GM18858 (cell line): Measurements from ENCODE around the gene RAC3.

Experiments
- ATAC-seq: cut with Tn5 transposase; IDR thresholded peaks from one replicate; pipeline ENCODE4 v1.9.1; 2021; ENCODE audit not compliant: unreplicated experiment

RAC3 gene

GRCh38 chr17:82031303-82031884 lies at the start of gene RAC3:
Gene RAC3, plus strand, starts transcription at chr17:82031678. Its CDS starts 84 bp downstream, at chr17:82031762.
- ATAC-seq = no peak

DNA sequence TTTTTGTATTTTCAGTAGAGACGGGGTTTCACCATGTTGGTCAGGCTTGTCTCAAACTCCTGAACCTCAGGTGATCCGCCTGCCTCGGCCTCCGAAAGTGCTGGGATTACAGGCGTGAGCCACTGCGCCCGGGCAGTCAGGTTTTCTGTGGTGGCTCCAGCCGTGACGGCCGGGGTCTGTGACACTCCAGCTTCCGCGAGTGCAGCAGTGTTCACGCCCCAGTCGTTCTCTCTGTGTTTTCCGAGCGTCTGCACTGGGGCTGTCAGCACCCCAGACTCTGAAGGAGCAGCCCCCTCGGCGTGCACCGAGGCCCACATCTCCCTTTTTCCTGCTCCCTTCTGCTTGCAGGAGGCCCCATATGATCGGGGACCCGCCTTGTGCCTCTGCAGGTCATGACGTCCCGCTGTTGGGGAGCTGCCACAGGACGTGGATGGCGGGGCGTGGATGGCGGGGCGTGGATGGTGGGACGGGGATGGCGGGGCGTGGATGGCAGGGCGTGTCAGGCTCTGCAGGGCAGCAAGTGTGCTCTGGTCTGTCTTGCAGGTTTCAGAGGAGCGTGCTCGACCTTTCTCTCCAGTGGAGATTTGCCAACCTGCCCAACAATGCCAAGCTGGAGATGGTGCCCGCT lies 48.4 kb upstream of the RAC3 start:
- ATAC-seq = no peak

GRCh38 chr17:81983639-81984373 lies 47.7 kb upstream of the RAC3 start:
- no peak for ATAC-seq

GRCh38 chr17:81984773-81985410 lies 46.6 kb upstream of the RAC3 start:
- ATAC-seq = no peak

DNA sequence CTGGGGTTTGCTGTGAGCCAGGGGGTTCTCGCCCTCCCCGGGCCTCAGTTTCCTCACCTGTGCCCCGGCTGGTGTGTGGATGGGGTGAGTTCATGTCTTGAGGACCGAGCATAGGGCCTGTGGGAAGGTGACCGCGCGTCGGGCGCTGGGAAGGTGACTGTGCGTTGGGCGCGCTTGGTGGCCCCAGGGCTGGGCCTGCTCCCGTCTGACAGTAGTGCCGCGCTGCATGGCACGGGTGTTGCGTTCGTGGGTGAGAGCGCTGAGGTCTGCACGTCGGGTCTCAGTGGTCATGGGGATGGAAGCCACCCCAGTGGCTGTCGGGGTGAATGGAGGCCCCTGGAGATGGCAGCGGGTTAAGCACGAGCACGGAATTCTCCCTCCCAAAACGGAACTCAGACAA lies 44.9 kb upstream of the RAC3 start:
- no peak for ATAC-seq

DNA sequence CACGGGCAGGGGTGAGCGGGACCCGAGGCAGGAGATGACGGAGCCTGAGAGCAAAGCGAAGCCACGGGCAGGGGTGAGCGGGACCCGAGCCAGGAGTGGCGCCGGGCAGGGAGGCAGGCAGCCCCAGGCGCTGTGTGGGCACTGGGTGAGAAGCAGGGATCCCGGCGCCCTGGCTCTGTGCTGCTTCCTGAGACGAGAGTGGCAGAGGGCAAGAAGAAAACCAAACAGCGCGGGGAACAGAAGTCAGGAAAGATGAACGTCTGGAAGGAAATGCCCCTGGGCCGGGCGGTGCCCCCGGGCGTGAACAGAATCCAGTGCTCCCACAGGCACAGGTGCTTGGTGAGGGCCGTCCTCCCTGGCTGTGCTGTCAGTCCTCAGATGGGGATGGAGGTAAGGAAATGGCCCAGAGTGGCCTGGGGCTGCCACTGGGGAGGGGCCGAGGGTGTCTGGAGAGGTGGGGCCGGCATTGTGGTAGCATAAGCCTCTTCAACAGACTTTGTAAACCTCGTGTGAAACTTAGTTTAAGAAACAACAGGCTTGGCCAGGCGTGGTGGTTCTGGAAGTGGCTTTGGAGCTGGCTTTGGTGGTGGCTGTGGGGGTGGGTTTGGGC lies 44.2 kb upstream of the RAC3 start:
- no peak for ATAC-seq

DNA sequence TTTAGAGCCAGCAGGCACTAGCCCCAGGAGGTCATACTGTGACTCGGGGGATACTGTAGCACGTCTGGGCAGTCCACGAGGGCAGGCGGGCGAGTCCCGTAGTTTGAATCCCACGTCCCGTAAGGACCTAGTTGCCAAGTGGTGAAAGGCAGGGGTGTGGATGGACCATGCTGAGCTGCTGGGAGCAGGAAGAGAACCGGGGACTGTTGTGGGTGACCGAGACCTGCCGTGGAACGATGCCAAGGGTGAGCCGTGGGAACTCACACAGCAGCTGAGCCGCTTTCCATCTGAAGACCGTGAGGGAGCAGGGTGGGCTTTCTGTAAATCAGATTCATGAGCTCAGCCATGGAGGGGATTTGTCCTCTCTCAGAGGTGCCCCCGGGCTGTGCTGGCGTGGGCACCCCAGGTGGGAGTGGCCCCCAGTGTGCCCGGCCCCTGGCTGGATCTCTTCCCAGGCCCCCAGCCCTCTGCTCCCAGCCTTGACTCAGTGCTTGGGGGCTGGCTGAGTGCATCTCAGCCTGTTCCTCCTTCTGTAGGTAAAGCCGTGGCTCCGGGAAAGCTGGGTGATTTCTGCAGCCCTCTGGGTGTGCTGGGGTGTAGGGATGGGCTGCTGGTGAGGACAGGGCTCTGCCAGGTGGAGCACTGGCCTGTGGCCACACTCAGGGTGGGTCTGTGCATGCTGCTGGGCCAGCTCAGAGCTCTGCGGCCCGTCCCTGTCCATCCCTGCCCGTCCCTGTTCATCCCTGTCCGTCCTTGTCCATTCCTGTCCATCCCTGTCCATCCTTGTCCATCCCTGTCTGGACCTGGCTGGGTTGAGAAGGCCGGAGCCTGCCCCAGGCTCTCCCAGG lies 40.4 kb upstream of the RAC3 start:
- no peak for ATAC-seq

GRCh38 chr17:81991684-81992305 lies 39.7 kb upstream of the RAC3 start:
- no peak for ATAC-seq

- ATAC-seq = no peak
Measured at GRCh38 chr17:81992306-81993102, 39.0 kb upstream of the RAC3 start.

- ATAC-seq = no peak
Measured at GRCh38 chr17:81993729-81994592, 37.5 kb upstream of the RAC3 start.

DNA sequence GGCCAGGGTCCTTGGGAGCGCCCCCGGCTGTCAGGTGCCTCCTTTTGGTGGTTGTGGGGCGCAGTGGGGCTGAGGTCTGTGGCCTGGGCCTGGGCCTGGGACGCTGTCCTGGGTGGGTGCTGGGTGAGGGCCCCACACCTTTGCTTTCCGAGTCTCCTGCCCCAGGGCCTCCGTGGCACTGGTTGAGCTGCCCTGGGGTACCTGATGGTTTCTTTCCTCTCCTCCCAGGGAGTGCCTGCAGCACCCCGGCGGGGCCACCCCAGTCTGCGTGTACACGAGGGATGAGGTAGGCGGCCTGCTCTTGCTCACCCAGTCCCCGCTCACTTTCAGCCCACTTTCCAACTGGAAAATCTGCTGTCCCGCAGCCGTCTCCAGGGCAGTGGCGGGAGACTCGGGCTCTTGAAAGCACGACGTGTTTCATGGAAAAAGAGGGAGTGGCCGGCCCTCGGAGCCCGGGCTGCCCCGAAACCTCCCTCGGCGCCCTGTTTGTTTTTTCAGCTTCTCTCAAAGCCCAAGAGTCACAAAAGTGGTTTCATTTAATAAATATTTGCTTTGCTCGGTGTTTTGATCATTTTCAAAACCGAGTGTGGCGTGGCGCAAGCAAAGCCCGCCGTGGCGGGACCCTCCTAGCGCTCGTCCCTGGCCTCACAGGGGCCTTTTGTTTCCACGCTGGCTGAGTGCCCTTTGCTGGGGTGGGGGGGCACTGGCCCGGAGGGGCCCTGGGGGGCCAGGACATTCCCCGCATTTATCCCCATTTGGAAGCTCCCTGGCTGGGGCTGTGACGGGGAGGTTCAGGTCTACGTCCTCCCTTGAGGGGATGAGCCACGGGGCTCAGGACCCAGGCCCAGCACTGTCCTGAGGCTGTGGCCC lies 36.6 kb upstream of the RAC3 start:
- ATAC-seq = no peak

DNA sequence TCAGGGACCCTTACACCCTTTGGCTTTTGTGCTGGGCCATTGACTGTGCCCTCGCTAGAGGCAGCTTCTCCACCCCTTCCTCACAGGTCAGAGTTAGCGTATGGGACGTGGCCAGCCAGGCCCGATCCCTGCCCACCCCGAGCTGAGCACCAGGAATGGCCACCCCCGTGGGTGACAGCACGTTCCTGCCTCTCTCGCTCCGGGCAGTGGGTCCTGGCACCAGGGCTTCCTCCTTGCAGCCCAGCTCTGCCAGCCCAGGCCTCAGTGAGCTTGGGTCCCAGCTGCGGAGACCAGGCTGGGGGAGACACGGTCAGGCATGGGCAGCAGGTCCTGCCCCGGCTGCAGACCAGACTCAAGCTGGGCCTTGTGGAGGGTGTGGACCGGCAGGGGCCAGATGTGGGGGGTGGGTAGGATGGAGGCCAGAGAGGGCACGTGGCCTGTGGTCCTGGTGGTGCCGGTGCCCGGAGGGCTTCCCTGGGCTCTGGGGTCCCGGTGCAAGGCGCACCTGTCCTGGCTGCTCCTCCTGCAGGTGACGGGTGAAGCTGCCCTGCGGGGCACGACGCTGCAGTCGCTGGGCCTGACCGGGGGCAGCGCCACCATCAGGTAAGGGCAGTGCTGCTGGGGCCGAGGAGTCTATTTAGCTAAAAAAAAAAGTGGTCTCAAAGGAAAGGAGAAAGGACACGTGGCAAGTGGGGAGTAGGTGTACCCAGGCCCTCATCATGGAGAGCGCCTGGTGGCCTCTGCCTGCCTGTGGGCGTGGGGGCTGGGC lies 35.8 kb upstream of the RAC3 start:
- no peak for ATAC-seq

GRCh38 chr17:81996232-81996756 lies 35.2 kb upstream of the RAC3 start:
- ATAC-seq = no peak

DNA sequence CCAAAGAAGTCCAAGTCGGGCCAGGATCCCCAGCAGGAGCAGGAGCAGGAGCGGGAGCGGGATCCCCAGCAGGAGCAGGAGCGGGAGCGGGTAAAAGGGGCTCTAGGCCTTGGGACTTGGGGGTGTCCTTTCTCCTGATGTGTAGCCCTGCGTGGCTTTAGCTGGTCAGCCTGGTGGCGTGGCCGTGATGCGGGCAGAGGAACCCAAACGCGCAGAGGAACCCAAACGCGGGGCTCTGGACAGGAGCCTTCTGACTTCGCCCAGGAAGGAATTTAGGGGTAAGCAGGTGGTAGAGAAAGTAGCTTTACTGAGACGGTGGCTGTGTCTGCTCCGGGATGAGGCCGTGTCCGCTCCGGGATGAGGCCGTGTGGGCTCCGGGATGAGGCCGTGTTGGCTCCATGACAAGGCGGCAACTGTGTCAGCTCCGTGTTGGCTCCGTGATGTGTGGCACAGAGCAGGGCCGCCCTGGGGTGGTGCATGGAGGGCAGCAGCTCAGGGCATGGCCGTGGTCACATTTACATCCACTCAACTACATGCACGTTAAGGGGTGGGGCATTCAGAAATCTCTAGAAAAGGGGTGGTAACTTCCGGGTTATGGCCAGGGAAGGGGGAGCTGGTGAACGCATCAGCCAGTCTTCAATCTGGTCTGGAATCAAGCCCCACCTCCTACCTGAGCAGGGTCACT lies 34.6 kb upstream of the RAC3 start:
- ATAC-seq = no peak

DNA sequence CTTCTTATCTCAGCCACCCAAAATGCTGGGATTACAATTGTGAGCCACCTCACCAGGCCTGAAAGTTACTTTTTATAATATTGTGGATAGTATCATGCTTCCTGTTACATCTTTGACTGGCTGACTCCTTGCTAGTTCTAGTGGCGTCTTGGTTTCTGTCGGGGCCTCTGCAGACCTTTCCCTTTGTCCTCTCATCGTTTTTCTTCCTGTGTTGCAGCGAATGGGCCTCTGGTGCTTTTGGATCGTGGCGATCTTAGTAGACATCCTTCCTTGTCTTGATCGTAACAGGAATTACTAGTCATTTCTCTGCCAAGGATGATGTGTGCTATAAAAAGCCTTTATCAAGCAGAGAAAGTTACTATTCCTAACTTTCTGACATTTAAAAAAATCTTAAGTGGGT lies 33.3 kb upstream of the RAC3 start:
- ATAC-seq = no peak
